NCI-H128 (cell line): ENCODE measurements around the gene ATP8B2.
"Not testable (repeated sequence)": the region's sequence is repeated elsewhere in the genome, so short reads cannot be mapped to it uniquely, and the experiment has no call there.

Experiments used
- DNase-seq: peaks from one replicate; lab custom pipeline; 2025; ENCODE audit not compliant: unreplicated experiment; lab: John Stamatoyannopoulos, UW

Gene ATP8B2, protein sequence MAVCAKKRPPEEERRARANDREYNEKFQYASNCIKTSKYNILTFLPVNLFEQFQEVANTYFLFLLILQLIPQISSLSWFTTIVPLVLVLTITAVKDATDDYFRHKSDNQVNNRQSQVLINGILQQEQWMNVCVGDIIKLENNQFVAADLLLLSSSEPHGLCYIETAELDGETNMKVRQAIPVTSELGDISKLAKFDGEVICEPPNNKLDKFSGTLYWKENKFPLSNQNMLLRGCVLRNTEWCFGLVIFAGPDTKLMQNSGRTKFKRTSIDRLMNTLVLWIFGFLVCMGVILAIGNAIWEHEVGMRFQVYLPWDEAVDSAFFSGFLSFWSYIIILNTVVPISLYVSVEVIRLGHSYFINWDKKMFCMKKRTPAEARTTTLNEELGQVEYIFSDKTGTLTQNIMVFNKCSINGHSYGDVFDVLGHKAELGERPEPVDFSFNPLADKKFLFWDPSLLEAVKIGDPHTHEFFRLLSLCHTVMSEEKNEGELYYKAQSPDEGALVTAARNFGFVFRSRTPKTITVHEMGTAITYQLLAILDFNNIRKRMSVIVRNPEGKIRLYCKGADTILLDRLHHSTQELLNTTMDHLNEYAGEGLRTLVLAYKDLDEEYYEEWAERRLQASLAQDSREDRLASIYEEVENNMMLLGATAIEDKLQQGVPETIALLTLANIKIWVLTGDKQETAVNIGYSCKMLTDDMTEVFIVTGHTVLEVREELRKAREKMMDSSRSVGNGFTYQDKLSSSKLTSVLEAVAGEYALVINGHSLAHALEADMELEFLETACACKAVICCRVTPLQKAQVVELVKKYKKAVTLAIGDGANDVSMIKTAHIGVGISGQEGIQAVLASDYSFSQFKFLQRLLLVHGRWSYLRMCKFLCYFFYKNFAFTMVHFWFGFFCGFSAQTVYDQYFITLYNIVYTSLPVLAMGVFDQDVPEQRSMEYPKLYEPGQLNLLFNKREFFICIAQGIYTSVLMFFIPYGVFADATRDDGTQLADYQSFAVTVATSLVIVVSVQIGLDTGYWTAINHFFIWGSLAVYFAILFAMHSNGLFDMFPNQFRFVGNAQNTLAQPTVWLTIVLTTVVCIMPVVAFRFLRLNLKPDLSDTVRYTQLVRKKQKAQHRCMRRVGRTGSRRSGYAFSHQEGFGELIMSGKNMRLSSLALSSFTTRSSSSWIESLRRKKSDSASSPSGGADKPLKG

DNA sequence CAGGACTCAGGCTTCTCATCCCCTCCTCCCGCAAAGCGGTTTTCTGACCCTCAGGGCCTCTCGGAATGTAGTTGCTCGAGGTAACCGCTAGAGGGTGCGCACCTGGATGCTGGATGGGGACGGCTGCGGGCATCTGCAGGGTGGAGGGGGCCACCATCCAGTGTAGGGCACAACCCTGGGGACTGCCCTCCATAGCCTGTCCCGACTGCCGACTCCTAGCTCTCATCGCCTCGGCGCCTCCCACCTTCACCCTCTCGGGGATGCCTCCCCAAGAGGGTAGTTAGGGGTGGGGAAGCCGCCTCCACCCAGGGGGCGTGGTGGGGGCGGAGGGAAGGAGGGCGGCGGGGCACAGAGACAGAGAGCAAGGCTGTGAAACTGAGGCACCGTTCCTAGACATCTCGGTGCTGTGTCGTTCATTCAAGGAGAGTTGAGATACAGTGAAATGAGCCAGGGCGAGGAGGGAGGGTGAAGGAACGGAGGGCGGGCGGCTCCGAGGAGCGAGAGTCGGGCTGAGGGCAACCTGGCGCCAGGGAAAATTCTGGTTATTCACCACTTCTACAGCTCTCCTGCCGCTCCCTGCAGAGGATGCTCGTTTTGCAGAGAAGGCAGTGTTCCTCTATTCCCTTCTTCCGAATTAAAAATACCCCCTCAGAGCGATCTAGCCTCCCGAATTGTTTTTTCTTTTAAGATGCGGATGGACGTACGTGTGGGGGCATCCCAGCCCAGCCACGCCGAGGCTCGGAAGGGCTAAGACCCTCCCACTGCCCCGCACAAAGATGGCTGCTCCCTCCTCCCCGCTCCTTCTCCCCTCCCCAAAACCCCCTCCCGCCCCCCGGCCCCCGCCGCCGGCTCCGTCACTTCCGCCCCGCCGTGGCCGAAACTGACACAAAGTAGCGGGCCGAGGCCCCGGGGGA, at the start of gene ATP8B2:
Gene ATP8B2, plus strand, starts transcription at position 857 of the 914 bp plus-strand sequence. CDS start 2,617 bp downstream, outside the sequence.
- DNase-seq, result peak; percentile 88

DNA sequence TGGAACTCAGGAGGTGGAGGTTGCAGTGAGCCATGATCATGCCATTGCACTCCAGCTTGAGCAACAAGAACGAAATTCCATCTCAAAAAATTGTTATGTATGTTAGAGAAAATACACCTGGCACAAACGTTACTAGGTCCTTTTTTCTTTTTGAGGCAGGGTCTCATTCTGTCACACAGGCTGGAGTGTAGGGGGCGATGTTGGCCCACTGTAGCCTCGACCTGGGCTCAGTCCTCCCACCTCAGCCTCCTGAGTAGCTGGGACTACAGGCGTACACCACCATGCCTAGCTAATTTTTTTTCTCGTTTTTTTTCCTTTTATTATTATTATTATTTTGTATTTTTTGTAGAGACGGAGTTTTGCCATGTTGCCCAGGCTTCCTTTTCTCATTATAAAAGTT, 48.5 kb upstream of the ATP8B2 start:
- DNase-seq, result no peak

DNA sequence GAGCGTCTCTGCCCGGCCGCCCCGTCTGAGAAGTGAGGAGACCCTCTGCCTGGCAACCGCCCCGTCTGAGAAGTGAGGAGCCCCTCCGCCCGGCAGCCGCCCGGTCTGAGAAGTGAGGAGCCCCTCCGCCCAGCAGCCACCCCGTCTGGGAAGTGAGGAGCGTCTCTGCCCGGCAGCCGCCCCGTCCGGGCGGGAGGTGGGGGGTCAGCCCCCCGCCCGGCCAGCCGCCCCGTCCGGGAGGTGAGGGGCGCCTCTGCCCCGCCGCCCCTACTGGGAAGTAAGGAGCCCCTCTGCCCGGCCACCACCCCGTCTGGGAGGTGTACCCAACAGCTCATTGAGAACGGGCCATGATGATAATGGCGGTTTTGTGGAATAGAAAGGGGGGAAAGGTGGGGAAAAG, 37.7 kb upstream of the ATP8B2 start:
- not testable (repeated sequence) for DNase-seq

DNA sequence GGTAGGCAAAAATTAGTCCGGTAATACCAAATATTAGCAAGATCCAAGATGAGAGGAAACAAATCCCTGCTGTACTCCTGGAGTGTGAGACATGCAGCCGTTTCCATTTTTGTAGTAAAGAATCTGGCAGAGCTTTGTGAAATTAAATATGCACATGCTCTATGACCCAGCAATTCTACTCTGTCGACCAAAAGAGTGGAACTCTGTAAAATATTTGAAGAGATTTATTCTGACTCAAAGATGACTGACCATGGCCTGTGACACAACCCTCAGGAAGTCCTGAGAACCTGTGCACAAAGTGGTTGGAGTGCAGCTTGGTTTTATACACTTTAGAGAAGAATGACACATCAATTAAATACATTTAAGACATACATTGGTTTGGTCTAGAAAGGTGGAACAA, 36.7 kb upstream of the ATP8B2 start:
- DNase-seq, result no peak

DNA sequence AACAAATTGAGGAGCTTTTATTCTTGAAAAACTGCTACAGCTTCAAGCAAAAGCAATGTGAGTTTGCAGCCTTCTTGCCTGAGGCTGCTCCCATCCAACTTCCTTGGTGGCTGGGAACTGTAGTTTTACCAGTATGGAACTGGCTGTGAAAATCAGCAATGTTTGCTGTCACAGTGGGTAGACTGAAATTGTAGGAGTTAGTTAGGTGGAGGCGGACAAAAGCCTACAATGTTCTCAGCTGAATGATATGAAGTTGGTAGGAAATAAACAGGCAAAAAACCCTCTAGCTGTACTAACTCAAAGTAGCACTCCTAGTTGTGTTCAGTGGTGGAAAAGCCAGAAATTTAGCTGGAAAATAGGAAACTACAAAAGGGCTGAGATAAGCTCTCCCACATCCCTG, 34.4 kb upstream of the ATP8B2 start:
- no peak for DNase-seq

DNA sequence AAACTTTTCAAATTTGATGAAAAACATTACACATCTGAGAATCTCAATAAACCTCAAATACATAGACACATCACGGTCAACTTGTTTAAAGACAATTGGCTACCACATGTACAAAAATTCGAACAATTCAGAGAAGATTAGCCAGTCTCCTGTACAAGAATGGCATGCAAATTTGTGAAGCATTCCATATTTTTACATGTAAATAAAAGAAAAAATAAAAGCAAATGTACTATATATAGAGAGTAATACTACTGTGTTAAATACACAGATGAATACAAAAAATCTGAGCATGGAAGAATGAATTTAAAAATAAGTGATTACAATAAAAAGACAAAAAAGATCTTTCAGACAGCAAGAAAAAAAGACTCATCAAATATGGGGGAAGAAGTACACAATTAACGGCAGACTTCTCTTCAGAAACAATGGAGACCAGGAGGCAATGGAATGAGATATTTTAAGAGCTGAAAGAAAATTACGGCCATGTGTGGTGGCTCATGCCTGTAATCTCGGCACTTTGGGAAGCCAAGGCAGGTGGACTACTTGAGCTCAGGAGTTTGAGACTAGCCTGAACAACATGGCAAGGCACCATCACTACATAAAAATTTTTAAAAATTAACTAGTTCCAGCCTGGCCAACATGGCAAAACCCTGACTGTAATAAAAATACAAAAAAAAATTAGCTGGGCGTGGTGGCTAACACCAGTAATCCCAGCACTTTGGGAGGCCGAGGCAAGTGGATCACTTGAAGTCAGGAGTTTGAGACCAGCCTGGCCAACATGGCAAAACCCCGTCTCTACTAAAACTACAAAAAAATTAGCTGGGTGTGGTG, 29.7 kb upstream of the ATP8B2 start:
- no peak for DNase-seq

DNA sequence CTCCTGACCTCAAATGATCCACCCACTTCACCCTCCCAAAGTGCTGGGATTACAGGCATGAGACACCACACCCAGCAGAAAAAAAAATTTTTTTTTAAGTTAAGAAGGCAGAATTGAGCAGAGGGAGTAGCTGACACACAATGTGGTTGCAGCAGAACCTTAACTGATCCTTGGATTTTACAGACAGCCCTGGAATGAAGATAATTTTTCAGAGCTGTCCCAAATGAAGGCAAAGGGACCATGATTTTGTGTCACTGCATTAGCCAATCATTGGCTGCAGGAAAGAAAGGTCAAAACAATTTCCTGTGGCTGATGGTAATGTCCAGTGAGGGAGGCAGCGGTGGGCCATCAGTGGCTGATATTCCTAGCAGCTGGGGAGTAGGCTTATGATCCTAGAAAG, 23.7 kb upstream of the ATP8B2 start:
- DNase-seq, result no peak

DNA sequence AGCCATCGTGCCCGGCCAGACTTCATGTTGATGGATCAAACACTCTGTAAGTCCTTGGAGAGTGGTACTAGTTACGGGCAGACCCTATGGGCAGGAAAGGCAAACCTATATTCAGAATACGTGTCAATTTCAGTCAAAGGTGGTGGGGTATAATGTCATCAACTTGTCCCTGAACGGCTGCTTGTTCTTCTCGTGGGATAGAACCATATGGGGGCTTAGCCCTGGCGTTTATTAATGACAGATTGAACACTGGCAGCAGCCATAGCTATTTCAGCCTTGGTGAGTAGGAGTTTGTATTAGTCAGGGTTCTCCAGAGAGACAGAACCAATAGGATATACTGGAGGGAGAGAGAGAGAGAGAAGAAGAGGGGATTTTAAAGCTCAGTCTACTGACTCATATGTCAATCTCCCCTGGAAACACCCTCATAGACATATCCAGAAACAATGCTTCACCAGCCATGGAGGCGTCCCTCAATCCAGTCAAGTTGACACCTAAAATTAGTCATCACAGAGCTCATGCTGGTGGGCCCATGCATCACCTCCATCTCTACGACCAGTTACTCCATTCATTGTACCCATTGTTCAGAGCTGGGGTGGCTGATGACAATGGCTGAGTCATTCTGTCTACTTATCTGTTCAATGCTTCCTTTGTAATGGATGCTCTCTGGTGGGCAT, 20.5 kb upstream of the ATP8B2 start:
- DNase-seq, result no peak

DNA sequence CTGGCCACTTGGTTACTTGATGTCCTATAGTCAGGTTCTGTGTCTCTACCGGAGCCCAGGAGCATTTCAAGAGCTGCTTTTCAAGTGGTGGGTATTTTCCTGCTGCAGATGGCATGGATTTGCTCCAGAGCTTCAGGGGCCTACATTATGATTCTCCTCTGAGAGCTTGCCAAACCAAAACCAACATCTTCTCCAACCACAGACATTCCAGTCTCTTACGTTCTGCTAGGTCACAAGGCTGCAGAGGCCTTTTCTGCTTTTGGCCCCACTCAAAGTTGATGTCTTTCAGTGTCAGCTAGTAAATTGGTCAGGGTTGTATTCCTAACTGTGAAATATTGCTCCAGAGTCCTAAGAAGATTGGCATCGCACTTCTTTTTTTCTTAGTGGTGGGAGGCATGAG, 19.2 kb upstream of the ATP8B2 start:
- no peak for DNase-seq

DNA sequence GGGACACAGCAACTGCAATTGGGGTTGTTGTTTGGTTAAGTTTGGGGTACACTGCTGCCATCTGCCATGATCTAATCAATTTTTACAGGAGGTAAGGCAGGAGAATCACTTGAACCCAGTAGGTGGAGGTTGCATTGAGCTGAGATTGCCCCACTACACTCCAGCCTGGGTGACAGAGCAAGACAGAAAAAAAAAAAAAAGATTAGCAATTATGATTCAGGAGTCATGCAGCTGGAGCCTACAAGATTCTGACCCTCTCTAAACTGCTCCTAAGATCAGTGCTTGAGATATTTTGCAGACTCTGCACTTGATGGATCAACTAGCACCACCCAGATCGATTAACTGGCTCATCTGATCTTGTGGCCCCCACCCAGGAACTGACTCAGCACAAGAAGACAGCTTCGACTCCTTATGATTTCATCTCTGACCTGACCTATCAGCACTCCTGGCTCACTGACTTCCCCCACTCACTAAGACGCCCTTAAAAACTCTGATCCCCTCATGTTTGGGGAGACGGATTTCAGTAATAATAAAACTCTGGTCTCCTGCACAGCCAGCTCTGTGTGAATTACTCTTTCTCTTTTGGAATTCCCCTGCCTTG, 17.6 kb upstream of the ATP8B2 start:
- not testable (repeated sequence) for DNase-seq

DNA sequence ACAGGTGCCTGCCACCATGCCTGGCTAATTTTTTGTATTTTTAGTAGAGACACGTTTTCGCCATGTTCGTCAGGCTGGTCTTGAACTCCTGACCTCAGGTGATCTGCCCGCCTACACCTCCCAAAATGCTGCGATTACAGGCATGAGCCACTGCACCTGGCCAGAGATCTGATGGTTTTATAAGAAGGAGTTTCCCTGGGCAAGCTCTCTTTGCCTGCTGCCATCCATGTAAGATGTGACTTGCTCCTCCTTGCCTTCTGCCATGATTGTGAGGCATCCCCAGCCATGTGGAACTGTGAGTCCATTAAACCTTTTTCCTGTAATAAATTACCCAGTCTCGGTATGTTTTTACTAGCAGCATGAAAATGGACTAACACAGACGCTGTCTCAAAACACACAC, 16.2 kb upstream of the ATP8B2 start:
- not testable (repeated sequence) for DNase-seq

DNA sequence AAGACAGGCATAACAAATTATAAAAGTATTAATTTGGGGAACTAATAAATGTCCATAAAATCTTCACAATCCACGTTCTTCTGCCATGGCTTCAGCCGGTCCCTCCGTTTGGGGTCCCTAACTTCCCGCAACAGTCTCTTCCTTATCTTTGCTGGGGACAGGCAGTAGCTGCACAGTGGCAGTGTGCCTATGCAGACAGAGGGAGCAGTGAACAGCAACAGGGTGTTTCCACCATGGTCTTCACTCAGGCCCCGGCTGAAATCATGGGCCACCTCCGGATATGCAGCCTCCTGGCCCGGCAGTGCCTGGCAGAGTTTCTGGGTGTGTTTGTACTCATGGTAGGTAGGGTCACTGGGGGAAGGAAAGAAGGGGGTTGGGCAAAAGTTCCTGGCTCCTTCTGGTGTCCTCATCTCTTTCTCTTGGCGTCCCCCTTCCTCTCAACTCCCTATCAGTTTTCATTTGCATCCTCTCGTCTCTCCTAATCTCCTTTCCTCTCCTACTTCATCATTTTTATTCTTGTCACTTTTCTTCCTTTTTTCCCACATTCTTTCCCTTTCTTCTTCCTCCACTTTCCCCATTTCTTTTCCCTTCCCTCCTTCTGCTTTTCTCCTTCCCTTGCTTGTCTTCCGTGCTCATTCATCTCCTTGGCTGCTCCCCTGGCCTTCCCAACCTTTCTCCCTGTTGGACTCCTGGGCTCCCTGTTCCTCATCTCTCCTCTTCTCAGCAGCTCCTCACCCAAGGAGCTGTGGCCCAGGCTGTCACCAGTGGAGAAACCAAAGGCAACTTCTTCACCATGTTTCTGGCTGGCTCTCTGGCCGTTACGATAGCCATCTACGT, 12.9 kb upstream of the ATP8B2 start:
- DNase-seq, result not testable (repeated sequence)

DNA sequence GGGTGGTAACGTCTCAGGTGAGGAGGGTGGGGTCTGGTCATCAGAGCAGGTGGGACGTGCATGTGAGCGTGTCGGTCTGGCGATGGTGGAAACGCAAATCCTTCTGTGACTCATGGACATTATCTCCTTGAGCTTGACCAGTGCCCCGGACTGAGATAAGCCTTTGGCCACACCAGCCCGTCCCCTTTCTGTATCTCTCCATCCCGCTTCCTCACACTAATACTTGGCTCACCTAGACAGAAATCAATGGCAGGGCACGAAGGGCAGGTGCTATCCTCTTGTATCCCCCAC, 12.3 kb upstream of the ATP8B2 start:
- no peak for DNase-seq

DNA sequence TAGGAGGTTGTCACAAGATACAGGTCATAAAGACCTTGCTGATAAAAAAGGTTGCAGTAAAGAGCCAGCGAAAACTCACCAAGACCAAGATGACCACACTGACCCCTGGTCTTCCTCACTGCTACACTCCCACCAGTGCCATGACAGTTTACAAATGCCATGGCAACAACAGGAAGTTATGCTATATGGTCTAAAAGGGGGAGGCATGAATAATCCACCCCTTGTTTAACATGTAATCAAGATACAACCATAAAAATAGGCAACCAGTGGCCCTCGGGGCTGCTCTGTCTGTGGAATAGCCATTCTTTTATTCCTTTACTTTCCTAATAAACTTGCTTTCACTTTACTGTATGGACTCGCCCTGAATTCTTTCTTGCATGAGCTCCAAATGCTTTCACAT, 11.1 kb upstream of the ATP8B2 start:
- DNase-seq, result not testable (repeated sequence)

DNA sequence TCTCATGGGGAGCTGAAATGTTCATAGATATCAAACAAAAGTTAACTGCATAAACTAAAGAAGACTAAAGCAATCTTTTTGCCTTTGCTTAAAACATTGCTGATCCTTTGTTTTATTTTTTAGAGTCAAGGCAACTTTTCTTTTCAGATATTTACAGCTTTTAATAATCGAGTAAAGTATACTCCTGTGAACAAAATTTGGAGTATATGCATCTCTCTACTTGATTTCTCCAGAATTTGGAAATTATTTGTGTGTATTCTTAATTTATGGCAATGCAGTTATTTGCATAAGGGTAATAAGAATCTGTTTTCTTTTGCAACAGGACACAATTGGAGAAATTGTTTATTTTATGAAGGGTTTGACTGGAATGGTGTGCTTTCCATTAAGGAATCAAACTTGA, 8.6 kb upstream of the ATP8B2 start:
- no peak for DNase-seq

DNA sequence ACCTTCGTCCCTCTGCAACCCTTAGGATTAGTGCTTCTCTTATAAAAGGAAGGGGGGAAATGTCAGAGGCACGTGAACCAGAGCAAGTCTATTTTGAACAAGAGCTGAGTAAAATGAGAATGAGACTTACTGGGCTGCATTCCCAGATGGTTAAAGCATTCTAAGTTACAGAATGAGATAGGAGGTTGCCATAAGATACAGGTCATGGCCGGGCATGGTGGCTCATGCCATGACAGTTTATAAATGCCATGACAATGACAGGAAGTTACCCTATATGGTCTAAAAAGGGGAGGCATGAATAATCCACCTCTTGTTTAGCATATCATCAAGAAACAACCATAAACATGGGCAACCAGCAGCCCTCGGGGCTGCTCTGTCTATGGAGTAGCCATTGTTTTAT, 6.9 kb upstream of the ATP8B2 start:
- DNase-seq, result no peak

DNA sequence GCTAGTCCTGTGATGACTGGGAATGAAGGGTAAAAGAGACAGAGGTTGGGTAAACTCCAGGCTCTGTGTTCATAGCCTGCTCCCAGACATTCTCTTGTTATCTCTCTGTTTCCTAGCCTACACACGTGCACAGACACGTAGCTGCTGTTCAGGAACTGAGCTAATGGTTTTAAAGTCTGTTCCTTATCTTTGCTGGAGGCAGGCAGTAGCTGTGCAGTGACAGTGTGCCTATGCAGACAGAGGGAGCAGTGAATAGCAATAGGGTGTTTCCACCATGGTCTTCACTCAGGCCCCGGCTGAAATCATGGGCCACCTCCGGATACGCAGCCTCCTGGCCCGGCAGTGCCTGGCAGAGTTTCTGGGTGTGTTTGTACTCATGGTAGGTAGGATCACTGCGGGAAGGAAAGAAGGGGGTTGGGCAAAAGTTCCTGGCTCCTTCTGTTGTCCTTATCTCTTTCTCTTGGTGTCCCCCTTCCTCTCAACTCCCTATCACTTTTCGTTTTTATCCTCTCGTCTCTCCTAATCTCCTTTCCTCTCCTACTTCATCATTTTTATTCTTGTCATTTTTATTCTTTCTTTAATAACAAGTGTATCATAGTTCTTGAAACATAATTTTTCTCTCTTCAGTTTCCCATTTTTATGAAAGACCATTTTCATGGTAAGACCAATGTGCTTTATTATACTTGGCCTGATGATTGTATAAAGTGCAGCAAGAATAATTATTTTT, 4.3 kb upstream of the ATP8B2 start, which contains the start of gene AQP10:
Gene AQP10, plus strand, starts transcription at position 212 of the 727 bp plus-strand sequence. Its CDS starts 63 bp downstream, at position 275.
- DNase-seq, result no peak
